ENCODE results near the gene TACC3. TPM values are rescaled to one million over a fixed set of nuclear protein-coding genes. Genes with fewer than 3 reads are reported as not detected.
A peak's percentile ranks its signal among the peaks of the same experiment; 100 is the strongest.

TACC3 gene
- 10 to 100 TPM in 1 of 3 donors, 1 to 10 TPM in 2; 1.9 to 16.8 (median 7.1) TPM for polyA plus RNA-seq

- peak within 1 kb of the TSS; percentile 19 for H3K27ac ChIP-seq (ENCODE audit: low read depth, low read length)
- WGBS, 3 donors = 0% methylated on average over 43 to 74 of the region's 83 CpGs
Observed at GRCh38 chr4:1721003-1721665, at the start of gene TACC3, which contains the start of gene TMEM129. TSS of gene TACC3 (plus strand) at chr4:1721521. CDS start at chr4:1723422, 1,901 bp downstream. TSS of gene TMEM129 (minus strand) at chr4:1721323. CDS start at chr4:1720837, 486 bp downstream.

- H3K27ac ChIP-seq (ENCODE audit: low read depth, low read length) = no peak overlapping the region
- WGBS, 3 donors = 80 to 87% (median 85%) methylated on average over 19 to 20 of the region's 20 CpGs
Observed at GRCh38 chr4:1673671-1674070, 47.6 kb upstream of the TACC3 start.

DNA sequence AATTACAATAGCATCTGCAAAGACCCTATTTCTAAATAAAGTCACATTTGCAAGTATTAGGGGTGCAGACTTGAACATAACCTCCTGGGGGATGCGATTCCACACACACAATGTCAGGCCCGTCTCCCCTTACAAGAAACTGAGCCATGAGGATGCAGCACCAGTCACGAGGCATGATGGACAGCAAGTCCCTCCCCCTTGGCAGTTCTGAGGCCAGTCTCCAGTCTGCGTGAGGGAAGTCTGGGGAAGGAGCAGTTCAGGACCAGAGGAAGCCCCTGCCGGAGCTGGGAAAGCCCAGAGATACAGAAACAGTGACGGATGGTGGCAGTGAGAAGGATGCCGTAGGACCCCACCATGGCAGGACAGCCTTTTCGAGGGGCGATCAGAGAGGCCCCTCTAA, 46.6 kb upstream of the TACC3 start:
- no peak overlapping the region for H3K27ac ChIP-seq (ENCODE audit: low read depth, low read length)
- WGBS, 3 donors = 65 to 76% (median 72%) methylated on average over 9 of the region's 9 CpGs

DNA sequence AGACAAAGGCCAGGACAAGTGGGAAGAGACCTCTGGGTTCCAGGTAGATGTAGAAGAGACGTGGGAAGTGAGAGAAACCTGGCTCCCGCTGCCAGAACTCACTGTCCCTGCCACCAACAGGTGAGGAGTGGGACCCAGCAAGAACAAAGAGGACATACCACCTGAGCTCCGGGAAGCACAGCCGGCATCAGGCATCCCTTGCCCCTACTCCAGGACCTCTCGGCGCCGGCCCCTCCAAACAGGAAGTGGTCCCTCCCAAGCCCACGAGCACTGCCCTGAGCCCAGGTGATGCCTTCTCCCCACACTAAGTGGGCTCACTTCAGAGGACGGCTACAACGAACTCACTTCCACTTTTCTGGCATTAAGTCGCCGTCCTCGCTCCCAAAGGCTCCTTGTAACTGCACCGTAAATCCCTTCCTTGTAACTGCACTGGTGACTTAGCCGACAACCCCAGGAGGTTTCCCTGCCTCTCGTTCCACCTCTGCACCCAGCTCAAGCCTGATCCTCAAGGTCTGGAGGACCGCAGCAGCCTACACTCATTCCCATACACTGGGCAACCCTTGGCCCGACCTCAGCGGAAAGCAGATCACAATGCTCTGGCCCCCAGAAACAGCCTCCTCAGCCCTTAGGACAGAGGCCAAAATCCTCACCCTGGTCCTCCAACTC, 46.1 kb upstream of the TACC3 start:
- no peak overlapping the region for H3K27ac ChIP-seq (ENCODE audit: low read depth, low read length)
- 78 to 85% (median 82%) methylated on average over 19 of the region's 19 CpGs for WGBS, 3 donors

- H3K27ac ChIP-seq (ENCODE audit: low read depth, low read length) = no peak overlapping the region
- 77 to 82% (median 79%) methylated on average over 10 of the region's 10 CpGs for WGBS, 3 donors
Observed at GRCh38 chr4:1675802-1676137, 45.6 kb upstream of the TACC3 start.

DNA sequence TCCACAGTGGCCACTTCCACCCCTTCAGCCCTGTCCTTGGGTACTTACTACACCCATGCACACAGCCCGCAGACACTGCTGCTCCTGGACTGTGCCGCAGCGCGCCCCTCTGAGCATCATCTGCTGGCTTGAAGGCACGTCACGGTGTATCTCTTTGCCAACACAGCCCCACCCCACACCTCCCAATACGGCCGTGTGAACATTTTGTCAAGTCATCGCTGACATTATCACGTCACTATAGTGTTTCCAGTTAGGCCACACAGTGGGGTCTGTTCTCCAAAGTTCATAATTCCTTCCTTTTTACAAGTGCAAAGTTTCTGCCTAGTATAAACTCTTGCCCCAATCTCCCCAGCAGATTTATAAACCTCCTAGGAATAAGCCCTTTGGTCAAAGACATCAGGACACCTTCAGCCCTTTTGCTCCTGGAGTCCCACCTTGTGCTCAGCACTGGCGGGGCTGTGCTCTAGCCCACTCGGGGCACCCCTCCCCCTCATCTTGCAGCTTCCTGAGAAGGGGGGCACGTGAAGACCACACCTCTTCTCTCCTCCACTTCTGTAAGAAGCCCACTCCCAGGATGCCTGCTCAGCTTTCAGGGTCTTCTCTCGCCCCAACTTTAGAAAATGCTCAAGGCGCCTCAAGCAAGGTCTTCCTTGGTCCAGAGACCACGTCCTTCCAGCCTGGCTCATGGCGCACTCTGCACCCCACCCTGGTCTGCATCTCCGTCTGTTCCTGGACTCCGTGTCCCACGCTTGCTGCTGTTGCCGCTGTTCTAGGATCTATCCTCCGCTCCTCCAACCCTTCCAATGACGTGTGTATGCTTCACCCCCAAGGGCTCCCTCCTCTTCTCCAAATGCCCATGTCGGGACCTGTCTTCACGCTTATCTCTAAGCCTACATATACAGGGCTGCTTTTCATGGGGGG, 44.5 kb upstream of the TACC3 start:
- no peak overlapping the region for H3K27ac ChIP-seq (ENCODE audit: low read depth, low read length)
- 71 to 82% (median 75%) methylated on average over 25 of the region's 25 CpGs for WGBS, 3 donors

GRCh38 chr4:1678244-1678643, 43.1 kb upstream of the TACC3 start:
- H3K27ac ChIP-seq (ENCODE audit: low read depth, low read length) = no peak overlapping the region
- 80 to 88% (median 84%) methylated on average over 5 of the region's 5 CpGs for WGBS, 3 donors

DNA sequence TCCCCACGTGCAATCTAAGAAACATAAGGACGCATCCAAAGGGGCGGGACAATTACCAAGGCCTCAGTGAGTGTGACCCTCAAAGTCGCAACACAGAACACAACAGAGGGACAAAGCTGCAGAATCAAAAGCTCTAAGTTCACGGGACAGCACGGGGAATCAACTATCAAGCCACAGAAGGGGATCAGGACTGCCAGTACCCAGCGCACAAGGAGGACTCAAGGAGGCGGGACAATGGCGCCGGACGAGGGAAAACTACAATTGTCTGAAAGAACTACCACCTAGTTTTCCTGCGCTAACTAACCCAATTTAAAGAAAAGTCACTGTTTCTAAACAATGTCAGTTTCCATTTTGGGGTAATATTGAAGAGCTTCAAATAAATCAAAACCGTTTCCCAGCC, 38.5 kb upstream of the TACC3 start:
- 87 to 93% (median 90%) methylated on average over 13 of the region's 13 CpGs for WGBS, 3 donors
- H3K27ac ChIP-seq (ENCODE audit: low read depth, low read length) = no peak overlapping the region

- H3K27ac ChIP-seq (ENCODE audit: low read depth, low read length) = peak overlapping the region; percentile 70
- WGBS, 3 donors = 7 to 19% (median 7%) methylated on average over 13 of the region's 13 CpGs
Observed at GRCh38 chr4:1683261-1683735, 38.0 kb upstream of the TACC3 start.

GRCh38 chr4:1683736-1684505, 37.4 kb upstream of the TACC3 start, which contains the start of gene FAM53A:
TSS of gene FAM53A (minus strand) at chr4:1684313. CDS start at chr4:1668741, 15,572 bp downstream.
- 0 to 1% (median 0%) methylated on average over 70 to 112 of the region's 118 CpGs for WGBS, 3 donors
- peak within 1 kb of the TSS; percentile 70 for H3K27ac ChIP-seq (ENCODE audit: low read depth, low read length)

GRCh38 chr4:1684506-1685234, 36.7 kb upstream of the TACC3 start:
- no peak overlapping the region for H3K27ac ChIP-seq (ENCODE audit: low read depth, low read length)
- WGBS, 3 donors = 25 to 36% (median 27%) methylated on average over 58 to 66 of the region's 66 CpGs

GRCh38 chr4:1685235-1686150, 35.8 kb upstream of the TACC3 start:
- WGBS, 3 donors = 81 to 85% (median 81%) methylated on average over 23 of the region's 23 CpGs
- no peak overlapping the region for H3K27ac ChIP-seq (ENCODE audit: low read depth, low read length)

- 52 to 61% (median 55%) methylated on average over 7 of the region's 7 CpGs for WGBS, 3 donors
- no peak overlapping the region for H3K27ac ChIP-seq (ENCODE audit: low read depth, low read length)
Observed at GRCh38 chr4:1686440-1687036, 34.8 kb upstream of the TACC3 start.

DNA sequence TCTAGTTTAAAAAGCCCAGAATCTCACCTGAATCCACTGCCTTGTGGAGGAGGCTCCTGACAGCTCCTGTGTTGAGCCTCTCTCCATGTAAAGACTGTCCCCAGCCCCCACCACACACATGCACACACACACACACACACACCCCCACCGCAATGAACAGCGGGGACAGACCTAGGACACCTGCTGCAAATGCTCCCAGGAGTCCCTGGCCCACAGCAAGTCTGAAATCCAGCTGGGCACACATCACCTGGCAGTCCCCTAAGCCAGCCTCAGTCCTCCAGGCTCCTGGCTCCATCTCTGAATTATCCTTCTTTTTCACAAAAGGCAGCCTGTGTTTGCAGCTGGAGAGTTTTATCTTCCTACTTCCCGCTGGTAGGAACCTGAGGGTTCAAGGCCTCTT, 30.6 kb upstream of the TACC3 start:
- H3K27ac ChIP-seq (ENCODE audit: low read depth, low read length) = no peak overlapping the region
- 84 to 96% (median 94%) methylated on average over 3 of the region's 3 CpGs for whole genome bisulfite sequencing, 3 donors

DNA sequence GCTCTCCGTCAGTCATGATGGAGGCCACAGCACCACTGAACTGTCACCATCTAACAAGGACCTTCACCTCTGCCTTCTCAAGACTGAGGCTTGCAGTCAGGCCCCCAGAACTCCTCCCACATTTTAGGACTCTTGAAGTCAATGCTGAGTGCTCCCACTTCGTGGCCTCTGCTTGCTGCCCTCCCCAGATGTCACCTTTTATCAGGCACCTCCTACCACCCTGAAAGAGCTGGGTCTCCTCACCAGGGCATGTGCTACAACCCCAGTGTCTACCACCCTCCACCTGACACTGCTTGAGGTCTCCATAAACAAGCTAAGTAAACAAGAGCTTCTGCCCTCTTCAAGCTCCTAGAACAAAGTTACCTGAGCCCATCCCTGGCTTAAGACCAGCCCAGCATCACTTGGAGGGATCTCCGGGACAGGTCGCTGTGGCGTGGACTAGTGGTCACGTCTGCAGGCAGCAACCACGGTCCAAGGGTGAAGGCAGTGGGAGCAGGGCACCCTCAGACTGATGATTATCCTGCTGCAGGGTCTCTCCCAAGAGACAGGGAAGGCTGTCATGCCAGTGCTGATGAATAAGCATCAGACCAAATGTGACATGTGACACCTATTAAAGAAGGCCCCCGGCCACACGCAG, 29.5 kb upstream of the TACC3 start:
- WGBS, 3 donors = 86 to 92% (median 91%) methylated on average over 9 of the region's 9 CpGs
- no peak overlapping the region for H3K27ac ChIP-seq (ENCODE audit: low read depth, low read length)

All from adipose tissue (tissue), 3 donors.